ENCODE data around the gene MORN1. TPM values are rescaled to one million over a fixed set of nuclear protein-coding genes. Genes with fewer than 3 reads are reported as not detected.

Gene MORN1
- total and polyA plus RNA-seq, 2 experiments from 2014 or later, result 4.8 to 11.1 TPM

GRCh38 chr1:2358651-2359640 is 32.4 kb downstream of the MORN1 start:
- Histone ChIP-seq H3K27ac (ENCODE audit: low read depth) (no peak overlapping the region), H3K4me1 (ENCODE audit: insufficient read depth) (no peaks in the 10 kb centered on the region), H3K4me3 (no peak overlapping the region), H3K36me3 (ENCODE audit: insufficient read depth) (no peaks in the 10 kb centered on the region), H3K79me2 (replicated peaks; ENCODE audit: insufficient read depth) (no peaks in the 10 kb centered on the region), H4K20me1 (replicated peaks; ENCODE audit: insufficient read depth) (no peaks in the 10 kb centered on the region), H2AFZ (no peak overlapping the region), H3K27me3 (ENCODE audit: insufficient read depth) (no peaks in the 10 kb centered on the region), H3K4me2 (no peak overlapping the region), H3K9me2 (ENCODE audit: insufficient read depth) (no peaks in the 10 kb centered on the region), H3F3A (replicated peaks; ENCODE audit: low read depth) (no peaks in the 10 kb centered on the region)
- ATAC-seq (no peak), DNase-seq (ENCODE audit: low spot score) (no peak)
- TF ChIP-seq ZNF114 (CRISPR knock-in tag; IDR thresholded peaks at IDR 0.05) (no peak), STAT1 (IDR thresholded peaks at IDR 0.05; ENCODE audit: unreplicated experiment) (no peak), EZH2phosphoT487 (IDR thresholded peaks at IDR 0.05; ENCODE audit: unreplicated experiment) (no peak), ETS1 (IDR thresholded peaks at IDR 0.05) (no peak), CREB1 (CRISPR knock-in tag; IDR thresholded peaks at IDR 0.05; ENCODE audit: low read depth) (no peak), ZNF331 (CRISPR knock-in tag; IDR thresholded peaks at IDR 0.05; ENCODE audit: low read depth) (no peak), POLR2AphosphoS5 (IDR thresholded peaks at IDR 0.05; ENCODE audit: low read depth) (no peak), EZH2 (IDR thresholded peaks at IDR 0.05; ENCODE audit: low read depth, unreplicated experiment) (no peak)
- Mint-ChIP-seq H3K9me3 (peaks cover 10% of the 10 kb centered on the region; the same call in 2 of the 3 replicates), H3K27ac (no peak overlapping the region), H3K27me3 (ENCODE audit: insufficient read depth, low read depth, poor library complexity) (peaks cover 7% of the 10 kb centered on the region), H3K36me3 (ENCODE audit: low read depth) (peaks cover 3% of the 10 kb centered on the region; the same call in 2 of the 3 replicates), H3K4me1 (no peaks in the 10 kb centered on the region), H3K4me3 (no peak overlapping the region)

GRCh38 chr1:2358072-2358471 is 33.3 kb downstream of the MORN1 start:
- Mint-ChIP-seq H3K4me3 (no peak overlapping the region), H3K27ac (no peak overlapping the region), H3K36me3 (ENCODE audit: low read depth) (no peaks in the 10 kb centered on the region; the same call in 2 of the 3 replicates), H3K27me3 (ENCODE audit: insufficient read depth, low read depth, poor library complexity) (peaks cover 7% of the 10 kb centered on the region), H3K9me3 (peaks cover 3% of the 10 kb centered on the region; the same call in 2 of the 3 replicates), H3K4me1 (no peaks in the 10 kb centered on the region)
- Histone ChIP-seq H2AFZ (no peak overlapping the region), H3K27me3 (ENCODE audit: insufficient read depth) (no peaks in the 10 kb centered on the region), H3K9me2 (ENCODE audit: insufficient read depth) (no peaks in the 10 kb centered on the region), H3K4me2 (no peak overlapping the region), H3K79me2 (replicated peaks; ENCODE audit: insufficient read depth) (no peaks in the 10 kb centered on the region), H3K27ac (ENCODE audit: low read depth) (no peak overlapping the region), H3K4me3 (no peak overlapping the region), H3F3A (replicated peaks; ENCODE audit: low read depth) (no peaks in the 10 kb centered on the region), H4K20me1 (replicated peaks; ENCODE audit: insufficient read depth) (no peaks in the 10 kb centered on the region), H3K4me1 (ENCODE audit: insufficient read depth) (no peaks in the 10 kb centered on the region), H3K36me3 (ENCODE audit: insufficient read depth) (no peaks in the 10 kb centered on the region)
- DNase-seq (ENCODE audit: low spot score), result no peak
- no peak for ATAC-seq
- TF ChIP-seq NANOG (IDR thresholded peaks at IDR 0.05; ENCODE audit: borderline replicate concordance), result no peak
- TF ChIP-seq EZH2phosphoT487 (IDR thresholded peaks at IDR 0.05; ENCODE audit: unreplicated experiment), result no peak
- no peak for TF ChIP-seq STAT1 (IDR thresholded peaks at IDR 0.05; ENCODE audit: unreplicated experiment)
- TF ChIP-seq JUNB (IDR thresholded peaks at IDR 0.05; ENCODE audit: unreplicated experiment), result no peak
- TF ChIP-seq CREB1 (CRISPR knock-in tag; IDR thresholded peaks at IDR 0.05; ENCODE audit: low read depth), result no peak
- no peak for TF ChIP-seq POLR2AphosphoS5 (IDR thresholded peaks at IDR 0.05; ENCODE audit: low read depth)
- TF ChIP-seq ETS1 (IDR thresholded peaks at IDR 0.05), result no peak
- TF ChIP-seq ZNF331 (CRISPR knock-in tag; IDR thresholded peaks at IDR 0.05; ENCODE audit: low read depth), result no peak
- no peak for TF ChIP-seq CTCF (conservative IDR thresholded peaks at IDR 0.05; ENCODE audit: low read depth in 2 of 2)
- TF ChIP-seq EZH2 (IDR thresholded peaks at IDR 0.05; ENCODE audit: low read depth, unreplicated experiment), result no peak
- no peak for TF ChIP-seq REST (IDR thresholded peaks at IDR 0.05; ENCODE audit: unreplicated experiment)
- TF ChIP-seq ZNF114 (CRISPR knock-in tag; IDR thresholded peaks at IDR 0.05), result no peak

Measured in GM23338 (cell line).